Colonic mucosa (tissue), 4 donors: ENCODE measurements around the gene GLT8D1. TPM values are rescaled to one million over a fixed set of nuclear protein-coding genes. Genes with fewer than 3 reads are reported as not detected.
"Not testable (repeated sequence)": the region's sequence is repeated elsewhere in the genome, so short reads cannot be mapped to it uniquely, and the experiment has no call there.

ENCODE experiments used
- DNase-seq: peaks from one replicate; pipeline ENCODE4 v3.0.0-alpha.2; 2020
- H3K27ac ChIP-seq: fragments of 200-600 bp; one replicate; pipeline ENCODE4 v1.8.0; 2021
- H3K27me3 ChIP-seq: fragments of 200-600 bp; one replicate; pipeline ENCODE4 v1.8.0; 2021
- H3K36me3 ChIP-seq: fragments of 200-600 bp; one replicate; pipeline ENCODE4 v1.8.0; 2021
- H3K4me1 ChIP-seq: fragments of 200-600 bp; one replicate; pipeline ENCODE4 v1.8.0; 2021; ENCODE audit warnings: mild to moderate bottlenecking
- H3K4me3 ChIP-seq: fragments of 200-600 bp; one replicate; pipeline ENCODE4 v1.8.0; 2021
- H3K9ac ChIP-seq, 2 donors: one replicate each; pipeline ENCODE4 v1.7.0; 2013; ENCODE audit warnings: control low read depth in 2 of 2, low read depth in 2 of 2, low read length in 2 of 2
- H3K9me3 ChIP-seq: fragments of 200-600 bp; one replicate; pipeline ENCODE4 v1.8.0; 2021
- intact Hi-C: fragments of 100-400 bp; cut with DNase I; formaldehyde crosslinking; loops from one replicate; pipeline ENCODE4 v1.14.1; 2022
- total RNA-seq, 2 donors: library from RNA; stranded (reverse); fragmentation: NEBNext Ultra II Directional in 1 of 2; extraction: Animal tissue kit (Norgen Biotek cat#: 25700) in 1 of 2; gene quantifications; one replicate each; pipeline ENCODE4 v1.2.1, GENCODE V29; 2021
- TF ChIP-seq, protein P1 (sequence below): fragments of 200-600 bp; IDR thresholded peaks from one replicate; pipeline ENCODE4 v1.8.0; 2022; ENCODE audit warnings: antibody characterized with exemption, mild to moderate bottlenecking
- donor health status: healthy.
- donor health status: DM: no; HTN: no; CAD: no.
- donor health status: DM: no; HTN: no; CAD: no.

The GLT8D1 gene
- total RNA-seq, 2 donors from 2014 or later: 29.0 to 36.2 TPM

GRCh38 chr3:52742418-52743041, 36.9 kb upstream of the GLT8D1 start:
- TF ChIP-seq, protein P1, sequence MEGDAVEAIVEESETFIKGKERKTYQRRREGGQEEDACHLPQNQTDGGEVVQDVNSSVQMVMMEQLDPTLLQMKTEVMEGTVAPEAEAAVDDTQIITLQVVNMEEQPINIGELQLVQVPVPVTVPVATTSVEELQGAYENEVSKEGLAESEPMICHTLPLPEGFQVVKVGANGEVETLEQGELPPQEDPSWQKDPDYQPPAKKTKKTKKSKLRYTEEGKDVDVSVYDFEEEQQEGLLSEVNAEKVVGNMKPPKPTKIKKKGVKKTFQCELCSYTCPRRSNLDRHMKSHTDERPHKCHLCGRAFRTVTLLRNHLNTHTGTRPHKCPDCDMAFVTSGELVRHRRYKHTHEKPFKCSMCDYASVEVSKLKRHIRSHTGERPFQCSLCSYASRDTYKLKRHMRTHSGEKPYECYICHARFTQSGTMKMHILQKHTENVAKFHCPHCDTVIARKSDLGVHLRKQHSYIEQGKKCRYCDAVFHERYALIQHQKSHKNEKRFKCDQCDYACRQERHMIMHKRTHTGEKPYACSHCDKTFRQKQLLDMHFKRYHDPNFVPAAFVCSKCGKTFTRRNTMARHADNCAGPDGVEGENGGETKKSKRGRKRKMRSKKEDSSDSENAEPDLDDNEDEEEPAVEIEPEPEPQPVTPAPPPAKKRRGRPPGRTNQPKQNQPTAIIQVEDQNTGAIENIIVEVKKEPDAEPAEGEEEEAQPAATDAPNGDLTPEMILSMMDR: peak; percentile 34
- H3K4me1 ChIP-seq: no peaks in the 10 kb centered on the region
- intact Hi-C loops: loop anchor here (10.0 kb wide), 1 partner anchor 332 kb away; no protein-coding TSS in a partner anchor
- H3K9me3 ChIP-seq: no peaks in the 10 kb centered on the region
- H3K27me3 ChIP-seq: no peaks in the 10 kb centered on the region
- H3K4me3 ChIP-seq: no peak overlapping the region
- H3K9ac ChIP-seq: no peak overlapping the region
- no peak for DNase-seq
- no peaks in the 10 kb centered on the region for H3K36me3 ChIP-seq
- no peak overlapping the region for H3K27ac ChIP-seq

GRCh38 chr3:52739730-52740129, 34.1 kb upstream of the GLT8D1 start:
- Histone ChIP-seq H3K36me3 (no peaks in the 10 kb centered on the region), H3K27me3 (no peaks in the 10 kb centered on the region), H3K4me1 (no peaks in the 10 kb centered on the region), H3K9ac (no peak overlapping the region), H3K9me3 (no peaks in the 10 kb centered on the region), H3K27ac (no peak overlapping the region), H3K4me3 (no peak overlapping the region)
- TF ChIP-seq, protein P1: no peak
- no peak for DNase-seq
- intact Hi-C loops: loop anchor here (10.0 kb wide), 1 partner anchor 335 kb away; no protein-coding TSS in a partner anchor

- H3K9me3 ChIP-seq: no peaks in the 10 kb centered on the region
- no peak for DNase-seq
- H3K9ac ChIP-seq: no peak overlapping the region
- H3K36me3 ChIP-seq: no peaks in the 10 kb centered on the region
- intact Hi-C loops: no loop called here
- TF ChIP-seq, protein P1: no peak
- H3K4me3 ChIP-seq: no peak overlapping the region
- no peaks in the 10 kb centered on the region for H3K27me3 ChIP-seq
- no peak overlapping the region for H3K27ac ChIP-seq
- H3K4me1 ChIP-seq: no peaks in the 10 kb centered on the region
Measured at GRCh38 chr3:52733256-52733891, 27.8 kb upstream of the GLT8D1 start.

DNA sequence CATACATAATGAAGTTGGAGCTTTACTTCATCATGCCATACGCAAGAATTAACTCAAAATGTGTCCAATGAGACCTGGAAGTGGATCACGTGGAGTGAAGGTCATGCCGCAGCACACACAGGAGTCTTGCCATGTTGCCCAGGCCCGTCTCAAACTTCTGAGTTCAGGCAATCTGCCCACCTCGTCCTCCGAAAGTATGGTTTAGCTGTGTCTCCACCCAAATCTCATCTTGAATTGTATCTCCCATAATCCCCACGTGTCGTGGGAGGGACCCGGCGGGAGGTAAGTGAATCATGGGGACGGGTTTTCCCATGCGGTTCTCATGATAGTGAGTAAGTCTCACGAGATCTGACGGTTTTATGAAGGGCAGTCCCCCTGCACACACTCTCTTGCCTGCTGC, 26.0 kb upstream of the GLT8D1 start:
- H3K9me3 ChIP-seq: no peaks in the 10 kb centered on the region
- no peak overlapping the region for H3K27ac ChIP-seq
- no peak overlapping the region for H3K9ac ChIP-seq
- DNase-seq: no peak
- no peaks in the 10 kb centered on the region for H3K27me3 ChIP-seq
- intact Hi-C loops: no loop called here
- no peak overlapping the region for H3K4me3 ChIP-seq
- no peaks in the 10 kb centered on the region for H3K4me1 ChIP-seq
- no peaks in the 10 kb centered on the region for H3K36me3 ChIP-seq
- TF ChIP-seq, protein P1: no peak

GRCh38 chr3:52730681-52731080, 25.1 kb upstream of the GLT8D1 start:
- no peaks in the 10 kb centered on the region for H3K36me3 ChIP-seq
- no peak overlapping the region for H3K9ac ChIP-seq
- intact Hi-C loops: no loop called here
- H3K4me1 ChIP-seq: no peaks in the 10 kb centered on the region
- H3K9me3 ChIP-seq: no peaks in the 10 kb centered on the region
- TF ChIP-seq, protein P1: no peak
- no peak overlapping the region for H3K4me3 ChIP-seq
- no peak for DNase-seq
- H3K27ac ChIP-seq: no peak overlapping the region
- H3K27me3 ChIP-seq: no peaks in the 10 kb centered on the region

- DNase-seq: peak; percentile 29
- H3K9ac ChIP-seq, H3K4me3 ChIP-seq, H3K4me1 ChIP-seq, H3K36me3 ChIP-seq, intact Hi-C loops, H3K27ac ChIP-seq, H3K27me3 ChIP-seq, H3K9me3 ChIP-seq: not testable (repeated sequence)
Measured at GRCh38 chr3:52728753-52729152, 23.2 kb upstream of the GLT8D1 start.
